Hypothalamus (tissue), 51 donors: ENCODE measurements around the gene ADPRH.
"Not testable (repeated sequence)": the region's sequence is repeated elsewhere in the genome, so short reads cannot be mapped to it uniquely, and the experiment has no call there.

ENCODE experiments used
- DNase-seq, 51 donors: peaks; one replicate each; lab custom pipeline; 2025; lab: John Stamatoyannopoulos, UW

The ADPRH gene

DNA sequence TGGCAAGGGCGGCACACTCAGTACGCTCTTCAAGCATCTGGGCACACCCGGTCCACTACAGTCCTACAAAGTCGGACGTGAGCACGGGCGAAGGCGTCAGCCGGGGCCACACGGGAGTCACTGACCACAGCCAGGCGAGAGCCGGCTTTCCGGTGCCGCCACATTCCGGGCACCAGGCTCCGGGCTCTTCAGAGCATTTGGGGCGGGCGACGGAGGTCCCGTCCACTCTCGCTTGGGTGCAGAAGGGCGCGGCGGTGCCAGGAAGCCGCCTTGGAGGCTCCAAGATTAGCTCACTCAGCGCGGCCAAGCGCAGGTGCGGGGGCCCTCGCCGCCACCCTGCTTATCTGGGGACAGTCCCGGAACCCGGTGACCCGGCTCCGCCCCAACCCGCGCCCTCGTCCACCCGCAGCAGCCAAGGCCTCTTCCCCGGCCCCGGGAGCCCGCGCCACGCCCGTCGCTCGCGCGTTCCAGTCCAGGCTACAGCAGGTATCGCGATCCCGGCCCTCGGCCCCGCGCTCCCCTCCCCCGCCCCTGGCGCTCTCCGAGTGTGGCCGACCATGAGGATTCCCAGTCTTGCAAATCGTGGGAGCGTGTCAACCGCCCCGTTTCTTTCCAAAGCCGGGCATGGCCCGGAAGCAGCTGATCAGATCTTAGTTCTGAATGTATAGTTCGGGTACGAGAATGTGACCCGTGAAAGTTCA lies at the start of gene ADPRH:
TSS of gene ADPRH (plus strand) at position 127 of the 701 bp plus-strand sequence. CDS start 2,678 bp downstream, outside the sequence.
- DNase-seq, result peak in 29 of 51 donors; percentile 15 to 59 (median 36)

DNA sequence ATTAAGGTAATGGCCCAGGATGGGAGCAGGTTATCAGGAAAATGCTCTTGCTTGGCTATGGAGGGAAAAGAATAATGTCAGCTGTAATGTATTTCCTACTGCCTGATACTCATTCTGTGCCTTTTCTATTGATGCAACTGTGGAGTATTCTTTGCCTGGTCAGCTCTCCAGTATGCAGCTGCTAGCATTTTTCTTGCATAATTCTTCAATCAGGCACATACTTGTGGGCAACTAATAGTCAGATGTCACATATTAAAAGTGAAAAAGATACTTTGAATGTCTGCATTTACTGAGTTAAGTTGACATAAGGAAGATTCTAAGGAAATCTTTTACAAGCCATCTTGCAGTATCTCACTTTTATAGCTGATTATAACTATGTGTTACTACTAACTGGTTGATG lies 49.4 kb upstream of the ADPRH start:
- DNase-seq, result no peak

GRCh38 chr3:119530456-119530855 lies 48.8 kb upstream of the ADPRH start:
- no peak for DNase-seq

DNA sequence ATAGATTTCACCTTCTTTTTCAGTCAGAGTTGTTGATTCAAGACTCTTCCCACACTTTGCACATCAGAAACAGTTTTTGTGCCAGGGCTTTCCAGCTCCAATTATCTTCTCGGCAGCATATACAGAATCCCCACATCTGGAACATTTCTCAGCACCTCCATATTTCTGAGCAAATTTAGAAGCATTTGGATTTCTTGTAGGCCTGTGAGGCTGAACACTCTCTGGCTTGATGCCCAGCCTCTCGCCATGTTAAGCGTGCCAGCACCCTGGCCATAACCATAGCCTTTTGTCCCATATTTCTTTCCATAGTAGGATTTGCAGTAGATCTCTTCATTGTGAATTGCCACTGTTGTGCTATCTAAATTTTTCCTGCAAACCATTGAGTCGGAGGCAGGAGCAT lies 48.1 kb upstream of the ADPRH start:
- DNase-seq, result no peak

GRCh38 chr3:119534296-119534695 lies 45.0 kb upstream of the ADPRH start:
- no peak for DNase-seq

DNA sequence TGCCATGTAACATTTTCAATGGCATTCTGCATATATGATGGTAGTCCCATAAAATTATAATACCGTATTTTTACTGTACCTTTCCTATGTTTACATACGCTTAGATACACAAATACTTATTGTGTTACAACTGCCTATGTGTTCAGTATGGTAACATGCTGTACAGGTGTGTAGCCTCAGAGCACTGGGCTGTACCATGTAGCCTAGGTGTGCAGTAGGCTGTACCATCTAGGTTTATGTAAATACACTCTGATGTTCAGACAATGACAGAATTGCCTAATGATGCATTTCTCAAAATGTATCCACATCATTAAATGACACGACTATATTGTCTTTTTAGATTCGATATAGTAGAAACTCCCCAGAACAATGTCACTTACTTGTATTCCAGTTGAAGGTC lies 42.5 kb upstream of the ADPRH start:
- no peak for DNase-seq

DNA sequence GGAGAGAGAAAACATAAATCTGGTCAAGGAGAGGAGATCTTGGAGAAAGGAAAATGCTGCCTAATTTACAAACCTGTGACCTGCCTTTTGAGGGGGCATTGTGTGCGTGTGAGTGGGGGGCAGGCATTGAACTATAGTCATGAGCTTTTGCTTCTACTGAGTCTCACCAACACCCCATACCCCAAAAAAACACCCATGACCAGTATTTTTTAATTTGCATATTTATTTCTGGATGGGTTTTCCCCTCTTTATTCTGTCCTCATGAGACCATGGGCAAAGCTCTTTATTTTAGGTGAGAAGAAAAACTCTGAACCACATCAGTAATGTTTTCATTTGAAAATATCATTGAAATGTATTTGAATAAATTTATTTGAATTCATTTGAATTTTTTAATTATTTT lies 40.5 kb upstream of the ADPRH start:
- no peak for DNase-seq

DNA sequence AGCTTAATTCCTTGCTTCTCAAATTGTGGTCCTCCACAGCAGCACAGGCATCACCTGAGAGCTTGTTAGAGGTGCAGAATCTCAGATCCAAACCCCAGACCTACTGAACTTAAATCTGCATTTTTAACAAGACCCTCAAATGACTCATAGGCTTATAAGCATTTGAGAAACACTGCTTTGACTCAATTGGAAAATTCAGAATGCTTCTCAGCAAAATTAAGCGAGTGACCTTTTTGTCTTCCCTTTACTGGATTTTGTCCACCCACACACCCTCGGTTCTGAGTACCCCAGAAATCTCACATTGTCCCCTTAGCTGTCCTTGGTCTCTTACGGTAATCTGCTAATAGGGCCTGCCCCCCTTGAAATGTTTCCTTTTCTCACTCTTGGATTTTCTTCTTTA lies 37.7 kb upstream of the ADPRH start:
- no peak for DNase-seq

DNA sequence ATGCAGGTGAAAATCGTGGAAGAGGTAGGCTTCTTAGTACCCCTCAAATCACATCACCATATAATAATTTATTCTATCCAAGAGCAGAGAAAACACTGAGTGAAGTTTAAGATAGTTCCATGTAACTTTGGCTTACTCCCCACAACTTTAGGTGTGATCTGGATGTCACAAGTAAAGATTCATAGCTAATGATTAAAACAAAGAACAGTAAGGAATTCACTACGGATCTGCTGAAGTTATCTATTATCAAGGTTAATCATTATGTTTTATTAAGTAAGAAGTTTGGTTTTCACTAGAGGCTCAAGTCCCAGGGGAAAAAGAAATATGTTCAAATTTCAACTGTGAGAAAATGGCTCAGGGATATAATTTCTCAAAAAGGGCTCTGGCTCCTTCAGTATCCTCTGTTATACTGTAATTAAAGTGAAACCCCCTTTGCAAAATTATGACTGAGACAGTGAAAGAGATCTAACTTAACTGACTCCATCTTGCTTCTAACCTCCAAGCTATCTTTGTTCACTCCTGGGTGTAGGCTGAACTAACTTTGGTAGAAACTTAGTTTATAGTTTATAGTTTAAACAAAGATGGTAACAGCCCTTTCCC lies 37.0 kb upstream of the ADPRH start:
- DNase-seq, result no peak

GRCh38 chr3:119543147-119543546 lies 36.1 kb upstream of the ADPRH start:
- no peak for DNase-seq

DNA sequence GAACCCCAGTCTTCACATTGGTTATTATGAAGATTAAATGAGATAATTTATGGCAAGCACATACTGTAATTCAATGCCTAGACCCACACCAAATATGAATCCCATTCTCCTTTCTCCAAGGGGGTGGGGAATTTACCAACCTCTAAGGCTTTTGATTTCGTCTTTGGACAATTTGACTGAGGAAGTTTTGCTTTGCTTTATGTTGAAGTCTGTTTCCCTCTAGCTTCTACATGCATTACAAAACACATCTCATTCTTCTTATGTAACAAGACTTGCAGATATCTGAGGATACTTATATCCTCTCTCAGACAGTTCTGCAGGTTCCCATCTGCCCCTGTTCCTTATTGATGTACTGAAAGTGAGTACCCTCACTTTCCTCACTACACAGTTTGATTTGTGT lies 32.1 kb upstream of the ADPRH start:
- DNase-seq, result no peak

- DNase-seq, result no peak
Observed at GRCh38 chr3:119548341-119548740, 31.0 kb upstream of the ADPRH start.

- DNase-seq, result no peak
Observed at GRCh38 chr3:119550192-119550910, 28.9 kb upstream of the ADPRH start.

DNA sequence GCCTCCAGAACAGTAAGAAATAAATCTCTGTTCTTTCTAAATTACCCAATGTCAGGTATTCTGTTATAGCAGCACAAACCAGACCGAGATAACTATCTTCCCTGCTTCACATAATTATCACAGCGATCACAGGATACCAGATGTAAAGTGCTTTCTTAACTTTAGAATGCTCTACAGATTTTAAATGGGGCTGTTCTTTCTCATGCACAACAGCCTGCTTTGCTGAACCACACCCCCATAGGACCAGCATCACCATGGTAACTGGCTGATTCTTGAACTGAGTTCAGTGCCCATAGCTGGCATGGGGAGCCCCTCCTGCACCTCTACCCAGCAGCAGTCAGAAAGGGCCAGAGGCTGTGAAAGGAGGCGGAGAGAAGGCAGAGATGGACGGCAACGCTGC lies 27.7 kb upstream of the ADPRH start:
- no peak for DNase-seq

DNA sequence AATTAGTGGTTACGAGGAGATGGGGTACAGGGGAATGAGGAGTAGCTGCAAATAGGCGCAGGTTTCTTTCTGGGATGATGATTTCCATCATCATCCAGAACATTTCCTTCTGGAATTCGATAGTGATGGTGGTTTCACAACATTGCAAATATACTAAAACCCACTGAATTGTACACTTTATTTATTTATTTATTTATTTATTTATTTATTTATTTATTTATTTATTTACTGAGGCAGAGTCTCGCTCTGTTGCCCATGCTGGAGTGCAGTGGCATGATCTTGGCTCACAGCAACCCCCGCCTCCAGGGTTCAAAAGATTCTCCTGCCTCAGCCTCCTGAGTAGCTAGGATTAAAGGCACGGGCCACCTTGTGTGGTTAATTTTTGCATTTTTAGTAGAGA lies 26.4 kb upstream of the ADPRH start:
- DNase-seq, result not testable (repeated sequence)

- DNase-seq, result no peak
Observed at GRCh38 chr3:119553823-119554415, 25.4 kb upstream of the ADPRH start.

DNA sequence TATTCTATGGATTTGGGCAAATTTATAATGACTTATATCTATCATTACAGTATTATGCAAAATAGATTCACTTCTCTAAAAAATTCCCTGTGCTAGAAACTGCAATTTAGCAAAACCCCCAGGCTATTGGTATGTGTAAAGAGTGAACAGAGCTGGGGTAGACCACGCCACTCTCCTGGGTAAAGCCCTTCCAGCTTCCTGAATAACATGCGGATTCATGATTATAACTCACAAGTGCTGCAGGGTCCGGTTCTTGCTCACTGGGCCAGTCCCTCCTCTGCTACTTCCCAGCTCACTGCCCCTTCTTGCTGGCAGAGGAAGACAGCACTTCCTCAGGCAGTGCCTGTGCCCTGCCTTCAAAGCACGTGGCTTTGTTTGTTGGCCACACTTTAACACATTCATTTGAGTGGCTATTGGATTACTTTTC lies 24.0 kb upstream of the ADPRH start:
- peak in 3 of 51 donors; percentile 1 to 2 (median 1) for DNase-seq

DNA sequence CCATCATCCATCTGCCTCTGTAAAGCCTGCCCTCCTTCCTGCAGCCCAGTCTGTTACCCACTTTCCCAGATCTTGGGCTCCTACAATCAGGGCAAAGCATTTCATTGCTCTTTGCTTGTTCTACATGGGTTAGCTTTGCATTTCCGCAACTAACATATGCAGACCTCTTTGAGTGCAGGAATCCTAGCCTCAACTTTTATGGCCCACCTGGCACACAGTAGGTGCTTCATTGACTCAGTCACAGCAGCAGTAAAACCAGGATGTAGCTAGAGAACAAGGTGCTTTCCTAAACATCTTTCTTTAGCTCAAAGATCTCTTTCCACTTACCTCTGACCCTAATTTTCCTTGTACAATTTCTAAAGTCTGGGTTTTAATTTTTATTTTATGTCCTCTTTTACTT lies 23.4 kb upstream of the ADPRH start:
- no peak for DNase-seq

DNA sequence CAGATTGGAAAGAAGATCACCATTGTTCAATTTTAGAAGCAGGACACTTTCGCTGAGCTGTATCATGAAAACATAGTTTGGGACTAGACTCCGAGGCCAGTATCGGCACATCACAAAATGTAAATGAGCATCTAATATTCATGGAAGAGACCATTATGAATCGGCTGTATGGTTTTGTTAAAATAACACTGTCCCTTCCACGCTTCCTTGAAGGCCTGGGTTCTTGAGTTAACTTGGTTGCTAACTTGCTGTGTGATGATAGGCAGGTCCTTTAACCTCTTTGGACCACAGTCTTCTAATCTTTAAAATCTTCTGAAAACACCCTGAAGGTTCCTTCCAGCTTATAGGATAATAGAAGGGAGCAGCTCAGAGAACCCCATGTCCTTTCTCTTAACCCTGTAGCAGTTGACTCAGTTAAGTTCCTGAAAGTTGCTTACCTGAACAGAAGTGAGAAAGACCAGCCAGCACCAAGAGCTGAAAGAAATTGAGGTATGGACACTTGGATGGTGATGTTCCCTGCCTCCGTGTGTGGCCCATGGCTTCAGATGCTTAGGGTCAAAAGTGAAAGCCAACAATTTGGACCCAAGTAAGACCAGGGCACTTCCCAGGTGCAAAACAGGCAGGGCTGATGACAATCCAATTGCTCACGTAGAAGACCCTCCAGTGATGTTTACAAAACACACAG lies 22.0 kb upstream of the ADPRH start:
- no peak for DNase-seq

GRCh38 chr3:119557877-119558269 lies 21.4 kb upstream of the ADPRH start:
- DNase-seq, result no peak
